Stimulated activated CD8-positive, alpha-beta memory T cell treated with anti-CD3 and anti-CD28 coated beads, Interleukin-15, amount 100 ng/mL, for 24 hours (primary cell): ENCODE data around the gene DHRSX.

Experiments
- DNase-seq: peaks from one replicate; pipeline ENCODE4 v3.0.0-alpha.2; 2020; ENCODE audit warnings: low read depth

Gene DHRSX

GRCh38 chrX:2452799-2453198 is 48.0 kb downstream of the DHRSX start:
- DNase-seq, result no peak

- DNase-seq, result no peak
Observed at GRCh38 chrX:2452317-2452784, 48.4 kb downstream of the DHRSX start.

GRCh38 chrX:2451501-2452316 is 49.1 kb downstream of the DHRSX start:
- no peak for DNase-seq

- no peak for DNase-seq
Observed at GRCh38 chrX:2450681-2451080, 50.1 kb downstream of the DHRSX start.

- no peak for DNase-seq
Observed at GRCh38 chrX:2449135-2449886, 51.5 kb downstream of the DHRSX start.

- DNase-seq, result no peak
Observed at GRCh38 chrX:2447484-2447883, 53.3 kb downstream of the DHRSX start.

GRCh38 chrX:2446815-2447214 is 54.0 kb downstream of the DHRSX start:
- DNase-seq, result no peak

GRCh38 chrX:2445662-2446623 is 54.8 kb downstream of the DHRSX start:
- DNase-seq, result no peak

GRCh38 chrX:2442694-2443093 is 58.1 kb downstream of the DHRSX start:
- DNase-seq, result no peak

GRCh38 chrX:2441466-2441865 is 59.3 kb downstream of the DHRSX start:
- DNase-seq, result no peak

GRCh38 chrX:2439613-2440012 is 61.2 kb downstream of the DHRSX start:
- no peak for DNase-seq

- no peak for DNase-seq
Observed at GRCh38 chrX:2435465-2435864, 65.3 kb downstream of the DHRSX start.

GRCh38 chrX:2434270-2435163 is 66.3 kb downstream of the DHRSX start:
- DNase-seq, result no peak

GRCh38 chrX:2432298-2432863 is 68.4 kb downstream of the DHRSX start:
- no peak for DNase-seq

- DNase-seq, result no peak
Observed at GRCh38 chrX:2430265-2430825, 70.4 kb downstream of the DHRSX start.

- DNase-seq, result no peak
Observed at GRCh38 chrX:2427737-2428136, 73.0 kb downstream of the DHRSX start.

GRCh38 chrX:2427147-2427546 is 73.6 kb downstream of the DHRSX start:
- DNase-seq, result no peak

- DNase-seq, result no peak
Observed at GRCh38 chrX:2426289-2426882, 74.4 kb downstream of the DHRSX start.

- DNase-seq, result no peak
Observed at GRCh38 chrX:2425286-2426071, 75.3 kb downstream of the DHRSX start.
